Fibroblast of lung (primary cell): Measurements from ENCODE around the gene ERICH6. TPM values are rescaled to one million over a fixed set of nuclear protein-coding genes. Genes with fewer than 3 reads are reported as not detected.

Source experiments
- DNase-seq, 2 donors: peaks; one replicate each; pipeline versions ENCODE4 v3.0.0 to v3.0.0-alpha.2; 2010; ENCODE audit warnings: low read depth in 2 of 2
- H2AFZ ChIP-seq: 2 replicates; pipeline ENCODE4 v1.5.1; 2012; ENCODE audit warnings: low read length, control low read depth, inconsistent platforms
- H3K27ac ChIP-seq: 2 replicates; pipeline ENCODE4 v1.5.1; 2011; ENCODE audit warnings: low read length, control low read depth; ENCODE audit not compliant: insufficient read depth
- H3K27me3 ChIP-seq: 2 replicates; pipeline ENCODE4 v1.5.1; 2011; ENCODE audit warnings: mild to moderate bottlenecking, low read length; ENCODE audit not compliant: control insufficient read depth, insufficient read depth
- H3K36me3 ChIP-seq: 2 replicates; pipeline ENCODE4 v1.5.1; 2011; ENCODE audit warnings: low read length; ENCODE audit not compliant: control insufficient read depth, insufficient read depth
- H3K4me1 ChIP-seq: 2 replicates; pipeline ENCODE4 v1.5.1; 2011; ENCODE audit warnings: low read length; ENCODE audit not compliant: control insufficient read depth, insufficient read depth; ENCODE audit errors: extremely low read depth
- H3K4me2 ChIP-seq: 2 replicates; pipeline ENCODE4 v1.5.1; 2011; ENCODE audit warnings: low read length, control low read depth; ENCODE audit not compliant: insufficient read depth; ENCODE audit errors: extremely low read depth
- H3K4me3 ChIP-seq, 4 experiments: fragments of 200-600 bp in 1 of 4; sonication (generic) in 1 of 4; replicated peaks in 1 of 4; 2 replicates each; pipeline ENCODE4 v1.5.1; 2011 to 2016; ENCODE audit warnings: low read length in 4 of 4, low read depth in 3 of 4, mild to moderate bottlenecking in 3 of 4, control low read depth in 2 of 4, inconsistent platforms in 1 of 4, mixed read lengths in 1 of 4; ENCODE audit not compliant: insufficient read depth in 1 of 4; ENCODE audit errors: control extremely low read depth in 1 of 4
- H3K79me2 ChIP-seq: 2 replicates; pipeline ENCODE4 v1.5.1; 2012; ENCODE audit warnings: mild to moderate bottlenecking, low read length, inconsistent platforms; ENCODE audit not compliant: control insufficient read depth, insufficient read depth
- H3K9ac ChIP-seq: 2 replicates; pipeline ENCODE4 v1.5.1; 2011; ENCODE audit warnings: mild to moderate bottlenecking, low read length, control low read depth; ENCODE audit not compliant: insufficient read depth
- H3K9me3 ChIP-seq: 2 replicates; pipeline ENCODE4 v1.5.1; 2012; ENCODE audit warnings: low read depth, low read length; ENCODE audit not compliant: control insufficient read depth, insufficient read depth
- H4K20me1 ChIP-seq: 2 replicates; pipeline ENCODE4 v1.5.1; 2011; ENCODE audit warnings: low read length; ENCODE audit not compliant: control insufficient read depth, insufficient read depth; ENCODE audit errors: extremely low read depth
- EZH2 ChIP-seq: IDR thresholded peaks from 2 replicates; pipeline ENCODE4 v1.5.1; 2012; ENCODE audit warnings: low read length, control low read depth, mild to moderate bottlenecking; ENCODE audit errors: missing control alignments
- polyA plus RNA-seq, 2 donors: library from polyadenylated mRNA; depleted of rRNA in 1 of 2; stranded (reverse) in 1 of 2; unstranded in 1 of 2; fragments of >200 nt; gene quantifications; 2 replicates each; pipeline ENCODE4 v1.2.1, GENCODE V29; 2011 to 2012; ENCODE audit warnings: missing spikeins in 1 of 2
- total RNA-seq: library from RNA; depleted of rRNA; stranded (reverse); fragments of >200 nt; gene quantifications from 2 replicates; pipeline ENCODE4 v1.2.1, GENCODE V29; 2014
- TF ChIP-seq, protein P1 (sequence below), 2 donors: IDR thresholded peaks in 1 of 2; conservative IDR thresholded peaks in 1 of 2; 1 replicate in 1 of 2; 2 replicates in 1 of 2; pipeline ENCODE4 v1.5.1; 2011 to 2012; ENCODE audit warnings: low read length in 2 of 2, control low read depth in 1 of 2, inconsistent platforms in 1 of 2, low read depth in 1 of 2, mild to moderate bottlenecking in 1 of 2

Gene ERICH6
- total and polyA plus RNA-seq, 2 donors (not counting 1 experiment from before 2014, with no cell fraction given): under 0.01 TPM; not detected in 1

- Histone ChIP-seq H3K27me3 (no peaks in the 10 kb centered on the region), H4K20me1 (no peaks in the 10 kb centered on the region), H3K4me2 (no peak overlapping the region), H3K79me2 (peaks cover 28% of the 10 kb centered on the region), H3K9ac (no peak overlapping the region), H3K4me3 (no peak overlapping the region), H3K27ac (no peak overlapping the region), H3K9me3 (no peaks in the 10 kb centered on the region), H3K4me1 (peaks cover 6% of the 10 kb centered on the region), H2AFZ (no peak overlapping the region), H3K36me3 (peaks cover 2% of the 10 kb centered on the region)
- TF ChIP-seq, protein P1, sequence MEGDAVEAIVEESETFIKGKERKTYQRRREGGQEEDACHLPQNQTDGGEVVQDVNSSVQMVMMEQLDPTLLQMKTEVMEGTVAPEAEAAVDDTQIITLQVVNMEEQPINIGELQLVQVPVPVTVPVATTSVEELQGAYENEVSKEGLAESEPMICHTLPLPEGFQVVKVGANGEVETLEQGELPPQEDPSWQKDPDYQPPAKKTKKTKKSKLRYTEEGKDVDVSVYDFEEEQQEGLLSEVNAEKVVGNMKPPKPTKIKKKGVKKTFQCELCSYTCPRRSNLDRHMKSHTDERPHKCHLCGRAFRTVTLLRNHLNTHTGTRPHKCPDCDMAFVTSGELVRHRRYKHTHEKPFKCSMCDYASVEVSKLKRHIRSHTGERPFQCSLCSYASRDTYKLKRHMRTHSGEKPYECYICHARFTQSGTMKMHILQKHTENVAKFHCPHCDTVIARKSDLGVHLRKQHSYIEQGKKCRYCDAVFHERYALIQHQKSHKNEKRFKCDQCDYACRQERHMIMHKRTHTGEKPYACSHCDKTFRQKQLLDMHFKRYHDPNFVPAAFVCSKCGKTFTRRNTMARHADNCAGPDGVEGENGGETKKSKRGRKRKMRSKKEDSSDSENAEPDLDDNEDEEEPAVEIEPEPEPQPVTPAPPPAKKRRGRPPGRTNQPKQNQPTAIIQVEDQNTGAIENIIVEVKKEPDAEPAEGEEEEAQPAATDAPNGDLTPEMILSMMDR (conservative IDR thresholded peaks at IDR 0.05 in 1 of 2, IDR thresholded peaks at IDR 0.05 in 1 of 2; ENCODE audit: low read depth in 1 of 2, low read length in 2 of 2): no peak
- no peak for TF ChIP-seq EZH2
- DNase-seq: peak in 1 of 2 donors; percentile 57
Observed at GRCh38 chr3:150741497-150742140, 37.9 kb upstream of the ERICH6 start.

- Histone ChIP-seq H3K36me3 (peaks cover 2% of the 10 kb centered on the region), H3K4me1 (peaks cover 6% of the 10 kb centered on the region), H3K9ac (no peak overlapping the region), H4K20me1 (no peaks in the 10 kb centered on the region), H3K27ac (no peak overlapping the region), H3K4me2 (no peak overlapping the region), H3K4me3 (no peak overlapping the region), H3K27me3 (no peaks in the 10 kb centered on the region), H2AFZ (no peak overlapping the region), H3K9me3 (no peaks in the 10 kb centered on the region), H3K79me2 (peaks cover 22% of the 10 kb centered on the region)
- DNase-seq: no peak
- no peak for TF ChIP-seq EZH2
- TF ChIP-seq, protein P1 (conservative IDR thresholded peaks at IDR 0.05 in 1 of 2, IDR thresholded peaks at IDR 0.05 in 1 of 2; ENCODE audit: low read depth in 1 of 2, low read length in 2 of 2): no peak
Observed at GRCh38 chr3:150740733-150741496, 37.2 kb upstream of the ERICH6 start.

DNA sequence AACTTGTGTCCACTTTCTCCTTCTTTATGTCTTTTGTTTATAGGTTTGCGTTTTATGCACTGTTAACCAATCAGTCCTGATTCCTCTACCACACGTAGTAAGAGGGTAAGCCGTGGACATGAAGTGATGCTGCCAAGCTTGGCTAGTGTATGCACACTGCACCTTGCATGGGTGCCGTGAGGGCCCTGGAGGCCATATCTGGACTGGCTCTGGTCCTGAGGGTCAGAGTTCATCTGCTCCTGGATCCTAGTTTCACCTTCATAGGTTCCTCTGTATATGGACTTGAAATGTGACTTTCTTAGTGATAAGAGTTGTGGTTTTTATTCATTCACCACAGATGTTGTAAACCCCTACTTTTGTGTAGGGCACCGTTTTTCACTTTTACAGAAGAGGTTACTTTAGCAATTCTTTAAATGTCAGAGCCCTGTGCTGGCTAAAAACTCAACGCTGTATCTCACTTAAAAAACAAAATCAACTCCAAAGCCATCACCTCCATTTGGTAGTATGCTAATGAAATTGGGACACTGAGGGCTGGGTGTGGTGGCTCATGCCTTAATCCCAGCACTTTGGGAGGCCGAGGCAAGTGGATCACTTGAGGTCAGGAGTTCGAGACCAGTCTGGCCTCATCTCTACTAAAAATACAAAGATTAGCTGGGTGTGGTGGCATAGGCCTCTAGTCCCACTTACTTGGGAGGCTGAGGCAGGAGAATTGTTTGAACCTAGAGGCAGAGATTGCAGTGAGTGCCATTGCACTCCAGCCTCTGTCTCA, 36.3 kb upstream of the ERICH6 start:
- no peaks in the 10 kb centered on the region for H3K27me3 ChIP-seq
- H4K20me1 ChIP-seq: no peaks in the 10 kb centered on the region
- H2AFZ ChIP-seq: no peak overlapping the region
- no peak overlapping the region for H3K4me2 ChIP-seq
- peaks cover 2% of the 10 kb centered on the region for H3K36me3 ChIP-seq
- no peak for DNase-seq
- peaks cover 19% of the 10 kb centered on the region for H3K79me2 ChIP-seq
- H3K27ac ChIP-seq: no peak overlapping the region
- H3K4me1 ChIP-seq: peaks cover 6% of the 10 kb centered on the region
- TF ChIP-seq, protein P1 (conservative IDR thresholded peaks at IDR 0.05 in 1 of 2, IDR thresholded peaks at IDR 0.05 in 1 of 2; ENCODE audit: low read depth in 1 of 2, low read length in 2 of 2): no peak
- no peak for TF ChIP-seq EZH2
- no peak overlapping the region for H3K4me3 ChIP-seq
- H3K9ac ChIP-seq: no peak overlapping the region
- H3K9me3 ChIP-seq: no peaks in the 10 kb centered on the region
